Endodermal cell (in vitro differentiated cells): ENCODE data around the gene RTL5. TPM values are rescaled to one million over a fixed set of nuclear protein-coding genes. Genes with fewer than 3 reads are reported as not detected.

Source experiments
- DNase-seq: peaks from one replicate; pipeline ENCODE4 v3.0.0-alpha.2; 2017
- H3K27ac ChIP-seq: 2 replicates; pipeline ENCODE4 v1.5.1; 2013; ENCODE audit warnings: mild to moderate bottlenecking, low read depth, low read length, moderate library complexity
- H3K27me3 ChIP-seq: 2 replicates; pipeline ENCODE4 v1.6.1; 2013; ENCODE audit warnings: mild to moderate bottlenecking, low read length, moderate library complexity; ENCODE audit not compliant: insufficient read depth, control insufficient read depth, poor library complexity, severe bottlenecking
- H3K36me3 ChIP-seq: 2 replicates; pipeline ENCODE4 v1.7.0; 2013; ENCODE audit warnings: mild to moderate bottlenecking, low read length, moderate library complexity; ENCODE audit not compliant: control insufficient read depth, insufficient read depth
- H3K4me1 ChIP-seq: one replicate; pipeline ENCODE4 v1.7.0; 2013; ENCODE audit warnings: low read length; ENCODE audit not compliant: control insufficient read depth, insufficient read depth
- H3K4me3 ChIP-seq: 2 replicates; pipeline ENCODE4 v1.5.1; 2013; ENCODE audit warnings: mild to moderate bottlenecking, low read length, moderate library complexity
- H3K9ac ChIP-seq: 2 replicates; pipeline ENCODE4 v1.6.1; 2013; ENCODE audit warnings: mild to moderate bottlenecking, low read length, moderate library complexity; ENCODE audit not compliant: poor library complexity, severe bottlenecking; ENCODE audit errors: extremely low read depth
- H3K9me3 ChIP-seq: 2 replicates; pipeline ENCODE4 v1.6.1; 2013; ENCODE audit warnings: mild to moderate bottlenecking, low read length, moderate library complexity; ENCODE audit not compliant: control insufficient read depth
- H3K27ac Mint-ChIP-seq: 2 replicates; pipeline ENCODE4 v1.8.0; 2020; ENCODE audit warnings: mixed read lengths
- H3K27me3 Mint-ChIP-seq: 2 replicates; pipeline ENCODE4 v1.8.0; 2021; ENCODE audit warnings: mild to moderate bottlenecking, mixed read lengths; ENCODE audit not compliant: insufficient read depth
- H3K36me3 Mint-ChIP-seq: 2 replicates; pipeline ENCODE4 v1.8.0; 2020; ENCODE audit warnings: low read depth, mixed read lengths
- H3K4me1 Mint-ChIP-seq: 2 replicates; pipeline ENCODE4 v1.8.0; 2020; ENCODE audit warnings: mixed read lengths
- H3K4me3 Mint-ChIP-seq: 2 replicates; pipeline ENCODE4 v1.8.0; 2020; ENCODE audit warnings: mild to moderate bottlenecking, moderate library complexity, mixed read lengths
- H3K9me3 Mint-ChIP-seq: 2 replicates; pipeline ENCODE4 v1.8.0; 2020; ENCODE audit warnings: mild to moderate bottlenecking, mixed read lengths
- CTCF ChIP-seq: fragments of 200-600 bp; sonication (generic); conservative IDR thresholded peaks from 2 replicates; pipeline ENCODE4 v1.5.0; 2021; ENCODE audit warnings: antibody characterized with exemption, mild to moderate bottlenecking
- WGBS, 2 experiments: methylation state at CpG; one replicate each; pipeline versions ENCODE4 v1.1.5 to v1.1.7; 2013; ENCODE audit warnings: missing lambda C conversion rate in 2 of 2, mixed read lengths in 1 of 2; ENCODE audit not compliant: insufficient coverage in 1 of 2, insufficient read length in 1 of 2; 5-methylcytosine and 5-hydroxymethylcytosine counted together
- total RNA-seq, 2 donors: library from RNA; stranded (reverse); fragmentation: NEBNext Ultra II Directional in 1 of 2; extraction: Animal tissue kit (Norgen Biotek cat#: 25700) in 1 of 2; gene quantifications; 2 replicates in 1 of 2; 3 replicates in 1 of 2; pipeline ENCODE4 v1.2.1, GENCODE V29; 2021

RTL5 gene
- total RNA-seq, 2 donors from 2014 or later, result 8.4 to 9.9 TPM

GRCh38 chrX:72114807-72115206, 16.9 kb downstream of the RTL5 start:
- peaks cover 2% of the 10 kb centered on the region for H3K36me3 Mint-ChIP-seq
- peaks cover 55% of the 10 kb centered on the region for H3K9me3 Mint-ChIP-seq
- WGBS, 2 experiments, result 88 to 95% methylated on average over 4 of the region's 4 CpGs
- H3K4me3 Mint-ChIP-seq, result no peak overlapping the region
- Histone ChIP-seq H3K9me3 (no peaks in the 10 kb centered on the region), H3K27ac (no peak overlapping the region), H3K27me3 (no peaks in the 10 kb centered on the region), H3K36me3 (no peaks in the 10 kb centered on the region), H3K9ac (no peak overlapping the region), H3K4me1 (peaks cover 5% of the 10 kb centered on the region), H3K4me3 (no peak overlapping the region)
- DNase-seq, result no peak
- H3K27ac Mint-ChIP-seq, result peak overlapping the region; percentile 86
- peaks cover 27% of the 10 kb centered on the region for H3K4me1 Mint-ChIP-seq
- H3K27me3 Mint-ChIP-seq, result no peaks in the 10 kb centered on the region
- TF ChIP-seq CTCF, result no peak

GRCh38 chrX:72114306-72114705, 17.4 kb downstream of the RTL5 start:
- Histone ChIP-seq H3K27ac (no peak overlapping the region), H3K9ac (no peak overlapping the region), H3K4me1 (peaks cover 5% of the 10 kb centered on the region), H3K4me3 (no peak overlapping the region), H3K27me3 (no peaks in the 10 kb centered on the region), H3K36me3 (no peaks in the 10 kb centered on the region), H3K9me3 (no peaks in the 10 kb centered on the region)
- peak overlapping the region; percentile 86 for H3K27ac Mint-ChIP-seq
- WGBS, 2 experiments, result 83 to 84% methylated on average over 3 to 6 of the region's 6 CpGs
- H3K9me3 Mint-ChIP-seq, result peaks cover 54% of the 10 kb centered on the region
- H3K27me3 Mint-ChIP-seq, result no peaks in the 10 kb centered on the region
- peaks cover 27% of the 10 kb centered on the region for H3K4me1 Mint-ChIP-seq
- H3K4me3 Mint-ChIP-seq, result no peak overlapping the region
- peak; percentile 49 for DNase-seq
- TF ChIP-seq CTCF, result no peak
- peaks cover 2% of the 10 kb centered on the region for H3K36me3 Mint-ChIP-seq

GRCh38 chrX:72113461-72113860, 18.3 kb downstream of the RTL5 start:
- no peaks in the 10 kb centered on the region for H3K36me3 ChIP-seq
- WGBS, 2 experiments, result 97 to 100% methylated on average over 4 to 6 of the region's 6 CpGs
- no peak overlapping the region for H3K4me3 ChIP-seq
- H3K4me3 Mint-ChIP-seq, result no peak overlapping the region
- H3K27me3 ChIP-seq, result no peaks in the 10 kb centered on the region
- peaks cover 60% of the 10 kb centered on the region for H3K9me3 Mint-ChIP-seq
- H3K27ac Mint-ChIP-seq, result no peak overlapping the region
- H3K4me1 Mint-ChIP-seq, result peaks cover 27% of the 10 kb centered on the region
- H3K9me3 ChIP-seq, result no peaks in the 10 kb centered on the region
- peak; percentile 17 for DNase-seq
- H3K9ac ChIP-seq, result no peak overlapping the region
- no peak for TF ChIP-seq CTCF
- peaks cover 5% of the 10 kb centered on the region for H3K4me1 ChIP-seq
- H3K27ac ChIP-seq, result no peak overlapping the region
- peaks cover under 1% of the 10 kb centered on the region for H3K36me3 Mint-ChIP-seq
- no peaks in the 10 kb centered on the region for H3K27me3 Mint-ChIP-seq
